ENCODE measurements around the gene DMRT1.

Gene DMRT1

DNA sequence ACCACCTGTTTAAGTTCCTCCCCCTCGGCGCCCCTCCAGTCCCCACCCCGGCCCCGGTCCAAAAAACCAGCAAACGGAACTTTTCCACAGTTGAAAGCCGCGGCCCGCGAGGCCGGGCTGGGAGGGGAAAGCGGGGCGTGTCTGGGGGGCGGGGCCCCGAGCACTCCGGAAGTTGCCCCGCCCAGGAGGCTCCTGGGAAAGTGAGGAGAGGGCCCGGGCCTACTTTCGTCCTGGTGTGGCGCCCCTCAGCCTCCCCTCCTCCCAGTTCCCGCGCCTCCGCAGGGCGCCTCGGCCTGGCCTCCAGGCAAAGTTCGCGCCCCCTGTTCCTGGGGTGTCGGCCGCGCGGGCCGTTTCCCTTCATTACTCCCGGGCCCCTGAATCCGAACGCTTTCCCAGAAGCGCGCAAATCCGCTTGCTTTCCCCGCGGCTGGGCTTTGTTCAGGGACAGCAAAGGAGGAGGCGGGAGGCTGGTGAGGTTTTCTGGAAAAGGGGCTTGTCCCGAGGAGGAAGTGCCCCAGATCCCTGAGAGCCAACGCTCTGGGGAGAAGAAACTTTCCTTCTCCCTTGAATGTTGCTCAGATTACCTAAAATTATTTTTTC, 130.5 kb downstream of the DMRT1 start:
- no peak for DNase-seq (ENCODE audit: low spot score)

- DNase-seq (ENCODE audit: low spot score), result no peak
Observed at GRCh38 chr9:972501-973294, 131.2 kb downstream of the DMRT1 start.

DNA sequence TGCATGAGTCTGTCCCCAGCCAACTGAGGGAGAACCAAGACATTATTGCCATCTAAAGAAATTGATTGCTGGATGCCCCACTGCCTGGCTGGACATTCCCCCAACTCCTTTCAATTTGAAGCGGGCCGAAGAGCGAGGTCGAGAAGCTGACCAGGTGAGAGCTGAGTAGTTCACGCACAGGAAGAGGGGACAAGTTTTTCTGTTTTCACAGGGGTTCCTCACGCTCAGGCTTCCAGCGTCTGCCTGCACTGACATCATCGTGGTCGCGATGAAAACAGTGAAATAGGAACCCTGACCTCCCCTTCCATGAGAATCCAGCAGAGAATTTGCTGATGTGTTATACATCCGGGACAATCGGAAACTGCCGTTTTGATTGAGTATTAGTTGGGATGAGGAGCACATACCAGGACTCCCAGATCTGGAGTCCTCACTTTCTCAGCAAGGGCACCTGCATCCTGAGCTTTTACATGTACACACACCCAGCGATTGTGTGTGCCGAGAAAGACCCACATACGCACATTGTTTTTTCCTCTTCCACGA, 131.9 kb downstream of the DMRT1 start:
- DNase-seq (ENCODE audit: low spot score), result no peak

DNA sequence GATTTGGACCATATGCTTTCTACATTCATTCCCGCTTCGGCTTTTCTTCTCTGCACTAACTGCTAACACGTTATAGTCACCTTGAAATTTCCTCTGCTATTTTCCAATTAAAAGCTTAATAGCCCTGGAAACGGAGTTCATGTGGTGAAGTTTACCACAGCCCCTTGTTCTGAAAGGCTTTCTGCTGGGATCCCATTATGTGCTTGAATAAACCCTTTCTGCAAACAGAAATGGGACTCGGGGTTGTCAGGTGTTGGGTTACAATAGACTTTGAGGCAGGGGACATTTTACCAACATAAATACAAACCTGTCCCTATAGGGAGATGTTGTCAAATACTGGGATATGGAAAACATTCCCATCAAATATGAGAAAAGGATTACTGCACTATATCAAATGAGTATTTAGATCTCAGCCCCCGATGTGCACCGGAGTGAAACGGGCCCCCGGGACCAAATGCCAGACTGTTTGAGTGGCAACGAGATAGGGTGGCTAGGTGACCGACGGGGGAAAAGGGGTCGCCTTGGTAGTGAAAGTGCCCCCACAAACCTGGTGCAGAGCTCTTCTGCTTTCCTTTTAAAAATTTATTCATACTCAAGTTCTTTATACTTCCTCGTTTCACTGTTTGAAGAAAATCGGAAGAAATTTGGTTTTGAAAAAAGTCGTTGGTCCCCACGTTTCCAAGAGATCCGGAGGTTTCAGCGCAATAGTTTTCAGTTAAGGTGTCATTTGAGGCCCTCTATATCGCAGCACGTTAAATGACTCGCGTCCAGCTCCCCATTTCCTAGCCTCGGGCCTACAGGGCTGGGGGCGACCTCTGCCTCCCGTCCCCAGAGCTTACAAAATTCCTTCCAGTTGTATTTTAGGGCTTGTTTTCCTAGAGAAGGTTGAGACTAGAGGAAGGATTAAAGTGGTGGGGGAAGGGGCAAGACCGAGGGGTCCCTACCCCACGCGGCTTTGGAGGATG, 132.8 kb downstream of the DMRT1 start:
- DNase-seq (ENCODE audit: low spot score), result no peak

GRCh38 chr9:974996-975739, 133.7 kb downstream of the DMRT1 start:
- DNase-seq (ENCODE audit: low spot score), result no peak

- no peak for DNase-seq (ENCODE audit: low spot score)
Observed at GRCh38 chr9:975740-976257, 134.3 kb downstream of the DMRT1 start.

DNA sequence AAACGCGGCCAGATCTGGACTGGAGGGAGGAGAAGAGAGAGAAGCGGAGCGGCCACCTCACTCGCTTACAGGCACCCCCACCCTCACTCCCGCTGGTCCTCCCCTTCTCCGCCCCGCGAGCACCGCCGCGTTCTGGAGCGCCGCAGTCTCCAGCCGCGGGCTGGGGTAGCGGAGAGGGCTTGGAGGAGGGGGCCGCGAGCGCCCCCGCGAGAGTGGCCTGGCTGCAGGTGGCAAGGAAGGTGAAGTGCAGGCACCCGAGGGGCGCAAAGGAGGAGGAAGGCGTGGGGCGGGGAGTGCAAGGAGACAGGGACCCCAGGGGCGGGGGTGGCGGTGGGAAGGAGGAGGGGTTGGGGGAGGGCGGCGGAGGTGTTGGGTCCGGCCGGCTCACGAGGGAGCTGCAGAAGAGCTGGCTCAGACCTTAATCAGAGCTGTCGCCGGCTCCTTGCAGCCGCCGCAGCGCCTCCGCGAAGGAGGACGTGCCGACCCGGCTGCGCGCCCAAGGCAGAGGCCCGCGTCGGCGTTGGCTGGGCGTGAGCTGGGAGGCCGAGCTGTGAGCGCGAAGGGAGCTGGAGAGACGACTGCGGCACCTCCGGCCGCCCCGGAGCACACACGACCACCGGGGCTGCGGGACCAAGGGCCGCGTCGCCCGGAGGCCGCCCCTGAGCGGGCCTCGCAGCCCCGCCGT, 134.9 kb downstream of the DMRT1 start, which contains the start of gene DMRT3:
Gene DMRT3 (plus strand): TSS at position 398 of the 685 bp plus-strand sequence. CDS start 347 bp downstream, outside the sequence.
- no peak for DNase-seq (ENCODE audit: low spot score)

DNA sequence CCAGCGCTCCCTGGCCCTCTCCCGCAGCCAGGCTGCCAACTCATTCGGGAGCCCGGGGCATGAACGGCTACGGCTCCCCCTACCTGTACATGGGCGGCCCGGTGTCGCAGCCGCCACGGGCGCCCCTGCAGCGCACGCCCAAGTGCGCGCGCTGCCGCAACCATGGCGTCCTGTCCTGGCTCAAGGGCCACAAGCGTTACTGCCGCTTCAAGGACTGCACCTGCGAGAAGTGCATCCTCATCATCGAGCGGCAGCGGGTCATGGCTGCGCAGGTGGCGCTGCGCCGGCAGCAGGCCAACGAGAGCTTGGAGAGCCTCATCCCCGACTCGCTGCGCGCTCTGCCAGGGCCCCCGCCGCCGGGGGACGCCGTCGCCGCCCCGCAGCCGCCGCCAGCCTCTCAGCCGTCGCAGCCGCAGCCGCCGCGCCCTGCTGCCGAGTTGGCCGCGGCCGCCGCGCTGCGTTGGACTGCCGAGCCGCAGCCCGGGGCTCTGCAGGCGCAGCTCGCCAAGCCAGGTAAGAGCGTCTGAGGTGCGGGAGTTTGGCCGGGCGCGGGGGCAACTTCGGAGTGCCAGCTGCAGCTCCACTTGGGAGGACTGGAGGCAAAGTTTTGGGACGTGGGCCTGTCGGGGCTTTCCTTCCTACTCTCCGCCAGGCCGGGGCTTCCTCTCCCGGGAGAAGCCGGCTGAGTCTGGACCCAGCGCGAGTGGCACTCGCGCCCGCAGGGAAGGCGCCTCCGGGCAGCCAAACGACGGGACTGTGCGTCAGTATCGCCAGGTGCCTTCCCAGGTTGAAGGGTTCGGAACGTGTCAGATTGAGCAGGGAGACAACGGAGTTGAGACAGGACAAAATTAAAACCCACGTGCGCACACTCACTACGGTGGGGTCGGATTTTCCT, 135.7 kb downstream of the DMRT1 start:
- DNase-seq (ENCODE audit: low spot score), result no peak

DNA sequence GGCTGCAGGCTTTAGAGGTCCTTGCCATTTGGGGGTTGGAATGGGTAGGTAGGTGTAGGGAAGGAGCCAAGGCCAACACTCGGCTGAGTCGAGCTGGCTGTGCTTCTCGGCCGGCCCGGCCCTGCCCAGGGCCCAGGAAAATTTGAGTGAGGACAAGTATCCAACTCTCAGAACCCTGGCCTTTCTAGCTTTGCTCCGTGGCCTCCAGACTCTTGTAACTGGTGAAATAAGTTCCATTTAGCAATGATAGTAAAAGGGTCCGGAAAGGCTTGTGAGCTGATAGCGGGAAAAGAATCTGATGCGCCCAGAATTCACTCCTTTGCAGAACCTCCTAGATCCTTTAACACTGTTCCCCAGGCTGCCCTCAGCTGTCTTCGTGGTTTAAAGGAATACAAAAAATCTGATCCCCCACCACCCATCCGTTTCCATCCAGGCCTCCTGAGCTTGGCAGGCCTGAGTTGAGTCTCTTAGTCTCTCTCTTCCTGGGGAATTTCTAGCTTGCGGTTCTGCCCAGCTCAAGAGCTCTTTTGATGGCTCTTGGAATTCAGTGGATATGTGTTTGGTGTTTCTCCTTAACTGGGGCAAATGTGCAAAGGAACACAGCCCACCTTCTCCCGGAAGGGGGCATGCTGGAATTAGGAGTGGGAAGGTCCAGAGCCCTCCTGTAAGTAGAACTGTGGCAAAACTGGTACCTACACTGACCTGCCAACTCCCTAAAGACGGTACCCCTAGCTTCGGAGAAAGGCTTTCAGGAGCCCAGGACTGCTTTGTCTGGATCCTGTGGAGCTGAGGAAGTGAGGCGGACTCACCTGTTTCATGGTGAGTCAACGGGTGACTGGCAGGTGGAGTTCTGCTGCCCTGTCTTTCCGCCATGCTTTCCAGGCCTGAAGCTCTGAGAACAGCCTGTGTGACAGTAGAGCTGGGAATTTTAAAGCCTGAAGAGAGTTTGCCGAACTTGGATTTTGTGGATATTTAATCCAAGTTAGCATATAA, 136.6 kb downstream of the DMRT1 start:
- DNase-seq (ENCODE audit: low spot score), result no peak

DNA sequence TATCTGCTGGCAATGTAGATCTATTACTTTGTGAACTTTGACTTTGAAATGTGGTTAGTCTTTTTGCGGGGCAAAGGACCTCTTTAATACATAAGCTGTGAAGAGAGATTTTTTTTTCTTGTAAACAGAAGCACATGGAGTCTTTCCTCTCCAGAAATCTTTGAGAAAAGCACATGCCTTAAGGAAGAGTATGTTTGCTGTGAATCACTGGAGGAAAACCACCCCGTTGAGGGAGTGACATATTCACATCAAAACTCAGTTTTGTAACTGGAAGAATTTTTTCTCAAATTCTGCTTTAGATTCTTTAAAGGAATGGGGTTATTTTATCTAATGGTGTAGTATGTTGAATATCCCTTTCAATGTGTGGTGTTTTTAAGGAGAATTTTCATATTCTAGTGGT, 138.5 kb downstream of the DMRT1 start:
- DNase-seq (ENCODE audit: low spot score), result no peak

DNA sequence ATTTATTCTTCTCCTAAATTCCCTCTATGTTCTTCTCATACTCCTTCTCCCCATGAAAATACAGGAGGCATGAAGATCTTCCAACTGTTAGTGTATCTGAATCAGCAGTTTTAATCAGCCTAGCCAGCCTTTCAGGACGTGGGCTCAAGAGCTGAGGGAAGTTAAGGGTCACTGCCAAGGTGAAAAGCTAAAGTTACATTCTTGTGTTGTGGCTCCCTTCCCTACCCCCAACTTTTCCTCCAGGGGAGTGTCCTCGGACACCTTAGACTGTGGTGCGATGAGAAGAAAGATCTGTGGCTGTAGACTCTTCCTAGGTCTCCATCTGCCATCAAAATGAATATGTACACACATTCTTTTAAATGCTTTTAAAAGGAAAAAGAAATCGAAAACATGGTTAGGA, 139.1 kb downstream of the DMRT1 start:
- no peak for DNase-seq (ENCODE audit: low spot score)

DNA sequence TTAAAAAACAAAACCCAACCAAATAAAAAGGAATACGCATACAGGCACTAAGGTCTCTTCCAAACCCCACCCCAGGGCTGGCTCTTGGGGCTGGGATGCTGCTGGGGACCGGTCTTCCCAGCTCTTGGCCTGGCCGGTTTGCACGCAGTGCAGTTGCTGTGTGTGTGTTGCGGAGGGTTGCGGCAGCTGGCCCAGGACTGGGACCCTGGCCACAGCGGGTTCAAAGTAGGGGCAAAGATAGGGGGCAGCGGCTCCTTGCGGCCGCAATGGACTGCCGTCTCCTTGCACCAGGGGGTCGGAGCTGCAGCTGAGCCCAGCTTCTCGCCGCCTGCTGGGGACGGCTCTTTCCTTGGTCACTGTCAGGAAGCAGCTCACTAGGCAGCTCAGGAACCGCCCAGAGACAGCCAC, 140.0 kb downstream of the DMRT1 start:
- DNase-seq (ENCODE audit: low spot score), result no peak

GRCh38 chr9:982394-983230, 141.1 kb downstream of the DMRT1 start:
- no peak for DNase-seq (ENCODE audit: low spot score)

- DNase-seq (ENCODE audit: low spot score), result peak; percentile 28
Observed at GRCh38 chr9:994005-994404, 152.5 kb downstream of the DMRT1 start.

- no peak for DNase-seq (ENCODE audit: low spot score)
Observed at GRCh38 chr9:995192-995591, 153.7 kb downstream of the DMRT1 start.

- no peak for DNase-seq (ENCODE audit: low spot score)
Observed at GRCh38 chr9:995781-996180, 154.3 kb downstream of the DMRT1 start.
